Muscle layer of duodenum (tissue), 2 donors: ENCODE results near the gene ANKRD66.
A peak's percentile ranks its signal among the peaks of the same experiment; 100 is the strongest.

Experiments used
- H3K27ac ChIP-seq: one replicate; pipeline ENCODE4 v1.7.0; 2013; ENCODE audit warnings: mild to moderate bottlenecking, low read length
- H3K27me3 ChIP-seq: one replicate; pipeline ENCODE4 v1.7.0; 2013; ENCODE audit warnings: low read depth, mild to moderate bottlenecking, control low read depth, low read length
- H3K36me3 ChIP-seq, 2 donors: one replicate each; pipeline ENCODE4 v1.7.0; 2013; ENCODE audit warnings: low read length in 2 of 2, control low read depth in 1 of 2, mild to moderate bottlenecking in 1 of 2; ENCODE audit not compliant: insufficient read depth in 2 of 2, control insufficient read depth in 1 of 2
- H3K4me1 ChIP-seq, 2 donors: one replicate each; pipeline ENCODE4 v1.7.0; 2013; ENCODE audit warnings: low read length in 2 of 2, mild to moderate bottlenecking in 2 of 2, control low read depth in 1 of 2, moderate library complexity in 1 of 2; ENCODE audit not compliant: insufficient read depth in 2 of 2, control insufficient read depth in 1 of 2
- H3K4me3 ChIP-seq, 2 donors: one replicate each; pipeline ENCODE4 v1.7.0; 2013; ENCODE audit warnings: low read length in 2 of 2, low read depth in 1 of 2, mild to moderate bottlenecking in 1 of 2
- H3K9me3 ChIP-seq, 2 donors: one replicate each; pipeline ENCODE4 v1.7.0; 2013; ENCODE audit warnings: low read length in 2 of 2, control low read depth in 1 of 2, mild to moderate bottlenecking in 1 of 2; ENCODE audit not compliant: control insufficient read depth in 1 of 2
- donor health status: healthy.

The ANKRD66 gene

GRCh38 chr6:46793138-46793537, 46.4 kb downstream of the ANKRD66 start, which contains the start of gene MEP1A:
TSS of gene MEP1A (plus strand) at chr6:46793389. CDS start at chr6:46793399, 10 bp downstream.
- H3K9me3 ChIP-seq, result no peaks in the 10 kb centered on the region
- peak within 1 kb of the TSS in 1 of 2 donors; percentile 21 for H3K4me3 ChIP-seq
- no peaks in the 10 kb centered on the region for H3K36me3 ChIP-seq
- H3K27ac ChIP-seq, result no peak within 1 kb of the TSS
- no peaks in the 10 kb centered on the region for H3K4me1 ChIP-seq
- no peaks in the 10 kb centered on the region for H3K27me3 ChIP-seq

- H3K4me1 ChIP-seq, result no peaks in the 10 kb centered on the region
- peak overlapping the region in 1 of 2 donors; percentile 21 for H3K4me3 ChIP-seq
- H3K36me3 ChIP-seq, result no peaks in the 10 kb centered on the region
- H3K27ac ChIP-seq, result no peak overlapping the region
- H3K27me3 ChIP-seq, result no peaks in the 10 kb centered on the region
- H3K9me3 ChIP-seq, result no peaks in the 10 kb centered on the region
These were observed 47.3 kb downstream of the ANKRD66 start for GRCh38 chr6:46794068-46794467.

- no peaks in the 10 kb centered on the region for H3K36me3 ChIP-seq
- H3K27ac ChIP-seq, result no peak overlapping the region
- no peaks in the 10 kb centered on the region for H3K9me3 ChIP-seq
- H3K4me1 ChIP-seq, result no peaks in the 10 kb centered on the region
- no peaks in the 10 kb centered on the region for H3K27me3 ChIP-seq
- H3K4me3 ChIP-seq, result no peak overlapping the region
These were observed 49.1 kb downstream of the ANKRD66 start for GRCh38 chr6:46795816-46796215.

GRCh38 chr6:46796848-46797580, 50.3 kb downstream of the ANKRD66 start:
- Histone ChIP-seq H3K9me3 (no peaks in the 10 kb centered on the region), H3K4me1 (no peaks in the 10 kb centered on the region), H3K27ac (no peak overlapping the region), H3K4me3 (no peak overlapping the region), H3K27me3 (no peaks in the 10 kb centered on the region), H3K36me3 (no peaks in the 10 kb centered on the region)

GRCh38 chr6:46799657-46800056, 52.9 kb downstream of the ANKRD66 start:
- H3K4me3 ChIP-seq, result no peak overlapping the region
- no peaks in the 10 kb centered on the region for H3K9me3 ChIP-seq
- no peaks in the 10 kb centered on the region for H3K36me3 ChIP-seq
- no peaks in the 10 kb centered on the region for H3K4me1 ChIP-seq
- no peaks in the 10 kb centered on the region for H3K27me3 ChIP-seq
- H3K27ac ChIP-seq, result no peak overlapping the region

- H3K9me3 ChIP-seq, result no peaks in the 10 kb centered on the region
- H3K27ac ChIP-seq, result no peak overlapping the region
- no peaks in the 10 kb centered on the region for H3K36me3 ChIP-seq
- H3K4me1 ChIP-seq, result no peaks in the 10 kb centered on the region
- H3K27me3 ChIP-seq, result no peaks in the 10 kb centered on the region
- H3K4me3 ChIP-seq, result no peak overlapping the region
These were observed 62.1 kb downstream of the ANKRD66 start for GRCh38 chr6:46808806-46809205.
